PFSK-1 (cell line): ENCODE results near the gene FSTL4.
A peak's percentile ranks its signal among the peaks of the same experiment; 100 is the strongest.

Source experiments
- FOXP2 ChIP-seq: optimal IDR thresholded peaks from 2 replicates; pipeline ENCODE3; 2011; ENCODE audit warnings: borderline replicate concordance, control low read depth, inconsistent platforms; ENCODE audit not compliant: insufficient read depth; ENCODE audit errors: extremely low read length, extremely low read depth
- POLR2AphosphoS5 ChIP-seq: IDR thresholded peaks from 2 replicates; pipeline ENCODE4 v1.6.1; 2012; ENCODE audit warnings: low read depth, mild to moderate bottlenecking, control low read depth, low read length, moderate library complexity
- SIN3A ChIP-seq: IDR thresholded peaks from 2 replicates; pipeline ENCODE4 v1.6.1; 2012; ENCODE audit warnings: mild to moderate bottlenecking, low read length, moderate library complexity, borderline replicate concordance; ENCODE audit not compliant: insufficient read depth
- TAF1 ChIP-seq: IDR thresholded peaks from 2 replicates; pipeline ENCODE4 v1.6.1; 2012; ENCODE audit warnings: low read length, control low read depth, borderline replicate concordance; ENCODE audit not compliant: insufficient read depth
- TF ChIP-seq, protein P1 (sequence below), 2 experiments: IDR thresholded peaks; 2 replicates each; pipeline versions ENCODE4 v1.6.1 to v1.8.0; 2011 to 2012; ENCODE audit warnings: low read depth in 2 of 2, low read length in 2 of 2, control low read depth in 1 of 2, inconsistent platforms in 1 of 2, mild to moderate bottlenecking in 1 of 2, moderate library complexity in 1 of 2; ENCODE audit not compliant: insufficient read depth in 1 of 2

The FSTL4 gene

GRCh38 chr5:133297293-133297692 is 315.0 kb downstream of the FSTL4 start:
- TF ChIP-seq FOXP2, result no peak
- no peak for TF ChIP-seq POLR2AphosphoS5
- TF ChIP-seq SIN3A, result no peak
- TF ChIP-seq, protein P1, sequence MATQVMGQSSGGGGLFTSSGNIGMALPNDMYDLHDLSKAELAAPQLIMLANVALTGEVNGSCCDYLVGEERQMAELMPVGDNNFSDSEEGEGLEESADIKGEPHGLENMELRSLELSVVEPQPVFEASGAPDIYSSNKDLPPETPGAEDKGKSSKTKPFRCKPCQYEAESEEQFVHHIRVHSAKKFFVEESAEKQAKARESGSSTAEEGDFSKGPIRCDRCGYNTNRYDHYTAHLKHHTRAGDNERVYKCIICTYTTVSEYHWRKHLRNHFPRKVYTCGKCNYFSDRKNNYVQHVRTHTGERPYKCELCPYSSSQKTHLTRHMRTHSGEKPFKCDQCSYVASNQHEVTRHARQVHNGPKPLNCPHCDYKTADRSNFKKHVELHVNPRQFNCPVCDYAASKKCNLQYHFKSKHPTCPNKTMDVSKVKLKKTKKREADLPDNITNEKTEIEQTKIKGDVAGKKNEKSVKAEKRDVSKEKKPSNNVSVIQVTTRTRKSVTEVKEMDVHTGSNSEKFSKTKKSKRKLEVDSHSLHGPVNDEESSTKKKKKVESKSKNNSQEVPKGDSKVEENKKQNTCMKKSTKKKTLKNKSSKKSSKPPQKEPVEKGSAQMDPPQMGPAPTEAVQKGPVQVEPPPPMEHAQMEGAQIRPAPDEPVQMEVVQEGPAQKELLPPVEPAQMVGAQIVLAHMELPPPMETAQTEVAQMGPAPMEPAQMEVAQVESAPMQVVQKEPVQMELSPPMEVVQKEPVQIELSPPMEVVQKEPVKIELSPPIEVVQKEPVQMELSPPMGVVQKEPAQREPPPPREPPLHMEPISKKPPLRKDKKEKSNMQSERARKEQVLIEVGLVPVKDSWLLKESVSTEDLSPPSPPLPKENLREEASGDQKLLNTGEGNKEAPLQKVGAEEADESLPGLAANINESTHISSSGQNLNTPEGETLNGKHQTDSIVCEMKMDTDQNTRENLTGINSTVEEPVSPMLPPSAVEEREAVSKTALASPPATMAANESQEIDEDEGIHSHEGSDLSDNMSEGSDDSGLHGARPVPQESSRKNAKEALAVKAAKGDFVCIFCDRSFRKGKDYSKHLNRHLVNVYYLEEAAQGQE (IDR thresholded peaks at IDR 0.05; ENCODE audit: insufficient read depth in 1 of 2, low read depth in 2 of 2, low read length in 2 of 2), result no peak
- no peak for TF ChIP-seq TAF1

DNA sequence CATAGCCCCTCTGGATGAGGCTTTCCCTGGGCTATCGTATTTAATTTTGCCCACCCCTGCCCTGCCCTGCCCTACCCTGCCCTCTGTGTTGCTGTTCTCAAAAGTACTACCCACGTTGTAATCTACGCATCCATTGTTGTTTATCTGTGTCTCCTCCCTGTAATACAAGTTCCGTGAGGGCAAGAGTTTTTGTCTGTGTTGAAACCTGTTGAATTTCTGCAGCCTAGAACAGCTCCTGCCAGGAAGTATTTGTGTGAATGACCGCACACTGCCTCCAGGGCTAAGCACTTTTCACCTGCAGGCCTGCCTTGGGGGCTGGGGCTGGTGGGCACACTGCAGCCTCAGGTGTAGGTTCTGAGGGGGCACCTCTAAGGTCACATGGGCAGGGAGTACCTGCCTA is 315.7 kb downstream of the FSTL4 start:
- TF ChIP-seq POLR2AphosphoS5, result no peak
- TF ChIP-seq, protein P1 (IDR thresholded peaks at IDR 0.05; ENCODE audit: insufficient read depth in 1 of 2, low read depth in 2 of 2, low read length in 2 of 2), result no peak
- no peak for TF ChIP-seq FOXP2
- no peak for TF ChIP-seq SIN3A
- no peak for TF ChIP-seq TAF1

DNA sequence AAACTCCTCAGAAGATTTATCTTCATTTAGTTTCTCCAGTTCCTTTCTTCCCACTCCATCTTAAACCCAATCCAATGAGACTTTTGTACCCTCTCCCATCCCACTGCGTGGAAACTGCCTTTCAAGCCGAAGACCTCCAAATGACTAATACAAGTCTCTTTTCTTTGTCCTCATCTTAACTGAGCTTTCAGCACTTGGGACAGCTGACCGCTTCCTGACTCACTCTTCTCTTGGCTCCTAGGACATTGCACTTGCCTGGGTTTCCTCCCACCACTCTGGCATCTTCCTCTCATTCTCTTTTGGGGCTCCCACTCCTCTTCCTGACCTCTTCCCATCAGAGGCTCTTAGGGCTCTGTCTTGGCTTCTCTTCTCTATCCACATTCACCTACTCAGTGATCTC is 316.8 kb downstream of the FSTL4 start:
- TF ChIP-seq, protein P1 (IDR thresholded peaks at IDR 0.05; ENCODE audit: insufficient read depth in 1 of 2, low read depth in 2 of 2, low read length in 2 of 2), result peak; percentile 80 to 92
- no peak for TF ChIP-seq TAF1

DNA sequence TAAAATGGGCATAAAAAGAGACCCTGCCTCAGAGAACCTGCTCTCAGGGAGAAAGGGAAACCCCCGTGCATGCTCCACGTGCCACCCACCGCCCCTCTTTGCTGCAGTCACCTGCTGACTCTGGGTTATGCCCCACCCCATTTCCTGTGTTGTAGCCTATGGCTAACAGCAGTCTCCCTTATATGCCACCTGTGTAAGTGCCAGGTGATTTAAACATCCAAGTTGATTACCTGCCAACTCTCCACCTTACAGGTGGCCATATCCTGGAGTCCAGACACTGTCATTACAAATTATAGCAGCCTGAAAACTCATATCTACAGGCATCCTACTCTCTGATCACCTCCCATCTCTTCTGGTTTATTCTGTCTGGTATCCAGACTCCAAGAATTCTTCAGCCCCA is 318.0 kb downstream of the FSTL4 start:
- no peak for TF ChIP-seq SIN3A
- no peak for TF ChIP-seq FOXP2
- TF ChIP-seq, protein P1 (IDR thresholded peaks at IDR 0.05; ENCODE audit: insufficient read depth in 1 of 2, low read depth in 2 of 2, low read length in 2 of 2), result no peak
- TF ChIP-seq POLR2AphosphoS5, result no peak
- TF ChIP-seq TAF1, result no peak

DNA sequence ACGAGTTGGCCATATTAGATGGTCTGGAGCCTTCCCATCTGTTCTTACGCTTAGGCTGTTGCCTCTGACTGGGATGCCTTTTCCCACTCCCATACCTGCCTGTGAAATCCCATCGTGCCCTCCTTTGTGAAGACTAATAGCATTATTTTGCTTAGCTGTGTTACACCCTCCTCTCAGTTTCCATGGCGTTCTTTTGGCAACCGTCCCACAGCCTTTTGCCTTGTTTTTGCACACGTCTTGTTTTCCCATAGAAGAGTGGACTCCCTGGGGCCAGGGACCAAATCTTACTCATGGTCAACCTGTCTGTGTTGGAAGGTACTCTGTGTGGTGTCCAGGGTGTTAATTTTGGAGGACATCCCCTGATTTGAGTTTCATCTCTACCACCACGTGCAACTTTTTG is 318.4 kb downstream of the FSTL4 start:
- TF ChIP-seq SIN3A, result no peak
- TF ChIP-seq TAF1, result no peak
- no peak for TF ChIP-seq POLR2AphosphoS5
- TF ChIP-seq FOXP2, result no peak
- TF ChIP-seq, protein P1 (IDR thresholded peaks at IDR 0.05; ENCODE audit: insufficient read depth in 1 of 2, low read depth in 2 of 2, low read length in 2 of 2), result no peak
